Measurements from ENCODE around the gene SMOC2. TPM values are rescaled to one million over a fixed set of nuclear protein-coding genes. Genes with fewer than 3 reads are reported as not detected.

SMOC2 gene
- total and polyA plus RNA-seq, 2 of the 4 experiments (the other 2 are of a cell fraction): not detected

DNA sequence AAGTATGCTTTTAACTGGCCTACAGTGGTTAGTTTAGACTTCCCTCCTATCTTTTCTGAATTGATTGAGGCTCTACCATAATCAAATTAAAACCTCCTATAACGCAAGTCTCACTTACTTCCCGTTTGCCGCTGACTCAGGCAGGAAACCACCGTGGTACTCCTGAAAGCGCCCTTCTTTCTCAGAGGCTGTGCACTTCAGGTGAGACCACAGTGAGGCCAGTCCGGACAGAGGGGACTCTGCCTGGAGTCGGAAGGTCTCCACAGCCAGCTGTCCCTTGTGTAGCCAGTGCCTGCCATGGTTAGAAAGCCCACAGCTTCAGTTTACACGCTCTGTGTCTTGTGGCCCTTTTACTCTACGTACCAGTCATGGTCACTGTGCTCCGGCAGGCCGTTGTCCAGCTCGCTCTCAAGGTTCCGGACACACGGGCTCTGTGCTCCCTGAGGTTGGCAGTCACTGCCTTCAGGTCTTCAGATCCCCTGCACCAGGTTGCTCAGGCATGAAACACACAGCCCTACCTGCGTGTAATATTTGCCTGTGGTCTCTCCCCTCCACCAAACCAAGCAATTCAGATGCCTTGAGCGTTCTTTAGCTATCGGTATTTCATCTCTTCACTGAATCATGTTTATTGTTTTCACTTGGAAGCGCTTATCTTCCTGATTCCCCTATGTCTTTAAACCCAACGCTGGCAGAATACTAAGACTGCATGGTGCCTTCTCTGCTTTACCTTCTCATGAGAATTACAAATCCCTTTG lies 178.8 kb downstream of the SMOC2 start:
- Histone ChIP-seq H3K27ac (ENCODE audit: insufficient read depth, low read length) (no peak overlapping the region), H3K27me3 (ENCODE audit: control insufficient read depth, insufficient read depth, low read length) (no peaks in the 10 kb centered on the region), H2BK20ac (ENCODE audit: low read depth, low read length) (no peak overlapping the region), H3K9me3 (ENCODE audit: control insufficient read depth, insufficient read depth, low read length) (peaks cover 46% of the 10 kb centered on the region), H3K9ac (ENCODE audit: low read depth, low read length) (no peak overlapping the region), H3K4me1 (ENCODE audit: control insufficient read depth, insufficient read depth, low read length) (no peaks in the 10 kb centered on the region), H3K4me3 (ENCODE audit: insufficient read depth, low read depth, low read length) (no peak overlapping the region), H2AK9ac (replicated peaks; ENCODE audit: low read depth, low read length, poor library complexity) (no peak overlapping the region), H3K4me2 (ENCODE audit: low read depth, low read length) (no peak overlapping the region), H3K4ac (ENCODE audit: low read depth, low read length) (no peak overlapping the region), H2AFZ (replicated peaks; ENCODE audit: low read length, poor library complexity) (no peak overlapping the region), H2BK15ac (ENCODE audit: low read depth, low read length) (no peak overlapping the region), H3K79me1 (ENCODE audit: low read depth in 1 of 2, low read length in 2 of 2) (no peaks in the 10 kb centered on the region), H3K14ac (replicated peaks; ENCODE audit: low read depth, low read length) (no peak overlapping the region), H2BK120ac (ENCODE audit: low read depth, low read length) (no peak overlapping the region), H3K9me1 (ENCODE audit: insufficient read depth, low read length) (no peaks in the 10 kb centered on the region), H2AK5ac (ENCODE audit: low read depth, low read length) (no peak overlapping the region), H3K36me3 (ENCODE audit: control insufficient read depth, insufficient read depth, low read length) (no peaks in the 10 kb centered on the region), H3K56ac (ENCODE audit: extremely low read depth, insufficient read depth, low read length) (no peak overlapping the region), H2BK5ac (ENCODE audit: low read depth, low read length, poor library complexity, severe bottlenecking) (no peak overlapping the region), H4K91ac (ENCODE audit: insufficient read depth, low read depth, low read length) (no peak overlapping the region), H3K18ac (ENCODE audit: low read depth, low read length) (no peak overlapping the region), H3K23ac (ENCODE audit: low read depth, low read length) (no peak overlapping the region), H4K20me1 (ENCODE audit: insufficient read depth, low read length) (no peaks in the 10 kb centered on the region), H4K5ac (ENCODE audit: low read depth, low read length) (no peak overlapping the region), H4K8ac (ENCODE audit: low read depth in 2 of 2, low read length in 2 of 2) (no peak overlapping the region)
- TF ChIP-seq POLR2A (IDR thresholded peaks at IDR 0.05; ENCODE audit: low read depth, low read length) (no peak), BHLHE40 (IDR thresholded peaks at IDR 0.05; ENCODE audit: low read depth, low read length) (no peak), NFE2L2 (IDR thresholded peaks at IDR 0.05; ENCODE audit: low read depth, low read length) (no peak), SMC3 (IDR thresholded peaks at IDR 0.05; ENCODE audit: low read depth, low read length) (no peak), RAD21 (IDR thresholded peaks at IDR 0.05; ENCODE audit: low read length) (no peak), CHD1 (IDR thresholded peaks at IDR 0.05; ENCODE audit: low read depth, low read length) (no peak), RCOR1 (IDR thresholded peaks at IDR 0.05; ENCODE audit: insufficient replicate concordance, low read length) (no peak), MAZ (IDR thresholded peaks at IDR 0.05; ENCODE audit: borderline replicate concordance, low read depth, low read length) (no peak)
- TF ChIP-seq, protein P1, sequence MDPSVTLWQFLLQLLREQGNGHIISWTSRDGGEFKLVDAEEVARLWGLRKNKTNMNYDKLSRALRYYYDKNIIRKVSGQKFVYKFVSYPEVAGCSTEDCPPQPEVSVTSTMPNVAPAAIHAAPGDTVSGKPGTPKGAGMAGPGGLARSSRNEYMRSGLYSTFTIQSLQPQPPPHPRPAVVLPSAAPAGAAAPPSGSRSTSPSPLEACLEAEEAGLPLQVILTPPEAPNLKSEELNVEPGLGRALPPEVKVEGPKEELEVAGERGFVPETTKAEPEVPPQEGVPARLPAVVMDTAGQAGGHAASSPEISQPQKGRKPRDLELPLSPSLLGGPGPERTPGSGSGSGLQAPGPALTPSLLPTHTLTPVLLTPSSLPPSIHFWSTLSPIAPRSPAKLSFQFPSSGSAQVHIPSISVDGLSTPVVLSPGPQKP (IDR thresholded peaks at IDR 0.05; ENCODE audit: borderline replicate concordance, low read depth, low read length): no peak
- TF ChIP-seq, protein P2, sequence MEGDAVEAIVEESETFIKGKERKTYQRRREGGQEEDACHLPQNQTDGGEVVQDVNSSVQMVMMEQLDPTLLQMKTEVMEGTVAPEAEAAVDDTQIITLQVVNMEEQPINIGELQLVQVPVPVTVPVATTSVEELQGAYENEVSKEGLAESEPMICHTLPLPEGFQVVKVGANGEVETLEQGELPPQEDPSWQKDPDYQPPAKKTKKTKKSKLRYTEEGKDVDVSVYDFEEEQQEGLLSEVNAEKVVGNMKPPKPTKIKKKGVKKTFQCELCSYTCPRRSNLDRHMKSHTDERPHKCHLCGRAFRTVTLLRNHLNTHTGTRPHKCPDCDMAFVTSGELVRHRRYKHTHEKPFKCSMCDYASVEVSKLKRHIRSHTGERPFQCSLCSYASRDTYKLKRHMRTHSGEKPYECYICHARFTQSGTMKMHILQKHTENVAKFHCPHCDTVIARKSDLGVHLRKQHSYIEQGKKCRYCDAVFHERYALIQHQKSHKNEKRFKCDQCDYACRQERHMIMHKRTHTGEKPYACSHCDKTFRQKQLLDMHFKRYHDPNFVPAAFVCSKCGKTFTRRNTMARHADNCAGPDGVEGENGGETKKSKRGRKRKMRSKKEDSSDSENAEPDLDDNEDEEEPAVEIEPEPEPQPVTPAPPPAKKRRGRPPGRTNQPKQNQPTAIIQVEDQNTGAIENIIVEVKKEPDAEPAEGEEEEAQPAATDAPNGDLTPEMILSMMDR (conservative IDR thresholded peaks at IDR 0.05; ENCODE audit: low read depth, low read length): no peak
- TF ChIP-seq, protein P3, sequence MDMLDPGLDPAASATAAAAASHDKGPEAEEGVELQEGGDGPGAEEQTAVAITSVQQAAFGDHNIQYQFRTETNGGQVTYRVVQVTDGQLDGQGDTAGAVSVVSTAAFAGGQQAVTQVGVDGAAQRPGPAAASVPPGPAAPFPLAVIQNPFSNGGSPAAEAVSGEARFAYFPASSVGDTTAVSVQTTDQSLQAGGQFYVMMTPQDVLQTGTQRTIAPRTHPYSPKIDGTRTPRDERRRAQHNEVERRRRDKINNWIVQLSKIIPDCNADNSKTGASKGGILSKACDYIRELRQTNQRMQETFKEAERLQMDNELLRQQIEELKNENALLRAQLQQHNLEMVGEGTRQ (IDR thresholded peaks at IDR 0.05; ENCODE audit: low read depth, low read length): no peak
- no TSS peak for BruUV-seq (replicated peaks)
- intact Hi-C loops (cut with micrococcal nuclease): no loop called here
- in situ Hi-C loops (cut with MboI; ENCODE audit: low sequenced_read_pairs): no loop called here
- CTCF ChIA-PET: no interaction called here
- WGBS, 2 experiments (ENCODE audit: extremely low coverage in 2 of 2, insufficient read length in 1 of 2): 54% methylated on average over 14 of the region's 19 CpGs; no CpG with 5 or more reads in 1 of the 2 experiments
- DNase-seq: no peak
- no peak for ATAC-seq (ENCODE audit: low read depth)
- dilution Hi-C loops (cut with HindIII; ENCODE audit: low sequenced_read_pairs, unreplicated experiment): no loop called here
- POLR2A ChIA-PET (ENCODE audit: unreplicated experiment): no interaction called here

Measured in IMR-90 (cell line).